HCT116 (cell line): Measurements from ENCODE around the gene APBA1. TPM values are rescaled to one million over a fixed set of nuclear protein-coding genes. Genes with fewer than 3 reads are reported as not detected.

Experiments
- ATAC-seq: fragments of 200-7000 bp; cut with Tn5 transposase; 2 replicates; pipeline ENCODE4 v1.9.1; 2020; ENCODE audit warnings: mild to moderate bottlenecking, moderate library complexity
- BruUV-seq: library from RNA; stranded (reverse); fragments of 400-500 nt; replicated peaks from 2 replicates; lab custom pipeline; 2021; lab: Mats Ljungman, UMichigan
- CTCF ChIA-PET: fragments of 300-600 bp; sonication (Branson Sonifier 250); formaldehyde crosslinking; loops from one replicate; lab custom pipeline; 2021; ENCODE audit warnings: antibody characterized with exemption; lab: Charles Lee
- POLR2A ChIA-PET: fragments of 300-600, 350-600 bp; sonication (Branson Sonifier 250); formaldehyde crosslinking; loops from one replicate; lab custom pipeline; 2021; ENCODE audit warnings: antibody characterized with exemption; lab: Charles Lee
- RAD21 ChIA-PET, 2 experiments: fragments of 300-600 bp; sonication (Branson Sonifier 250); formaldehyde crosslinking; loops; one replicate each; lab custom pipeline; 2023; ENCODE audit warnings: low total read pairs in 2 of 2; ENCODE audit not compliant: uncharacterized antibody in 2 of 2, unreplicated experiment in 2 of 2, low non-redundant PET in 1 of 2; lab: Charles Lee
- DNase-seq: peaks from one replicate; pipeline ENCODE4 v3.0.0-alpha.2; 2010; ENCODE audit warnings: low read depth, low spot score
- H2AFZ ChIP-seq: fragments of 200-600 bp; shearing (Covaris generic), sonication (generic); 2 replicates; pipeline ENCODE4 v1.6.1; 2017; ENCODE audit warnings: low read depth, mixed run types, mixed read lengths, antibody characterized with exemption, low read length; ENCODE audit not compliant: poor library complexity, severe bottlenecking
- H3K27ac ChIP-seq: 2 replicates; pipeline ENCODE4 v1.5.1; 2012; ENCODE audit warnings: low read depth, low read length
- H3K27me3 ChIP-seq: fragments of 200-600 bp; sonication (generic); 2 replicates; pipeline ENCODE4 v1.6.1; 2016; ENCODE audit warnings: mixed run types, low read length, mixed read lengths; ENCODE audit not compliant: insufficient read depth
- H3K36me3 ChIP-seq, 2 experiments: fragments of 200-500 bp in 1 of 2; fragments of 200-600 bp in 1 of 2; sonication (Bioruptor generic) in 1 of 2; sonication (generic) in 1 of 2; 2 replicates each; pipeline versions ENCODE4 v1.5.1 to v1.6.1; 2014 to 2016; ENCODE audit warnings: low read length in 2 of 2, inconsistent platforms in 1 of 2, mixed read lengths in 1 of 2, mixed run types in 1 of 2; ENCODE audit not compliant: insufficient read depth in 2 of 2, control insufficient read depth in 1 of 2
- H3K4me1 ChIP-seq, 2 experiments: fragments of 200-600 bp in 1 of 2; sonication (generic) in 1 of 2; 2 replicates each; pipeline versions ENCODE4 v1.5.1 to v1.6.1; 2012 to 2017; ENCODE audit warnings: low read length in 2 of 2, inconsistent platforms in 1 of 2, mild to moderate bottlenecking in 1 of 2, mixed read lengths in 1 of 2, mixed run types in 1 of 2, moderate library complexity in 1 of 2; ENCODE audit not compliant: insufficient read depth in 2 of 2, control insufficient read depth in 1 of 2
- H3K4me2 ChIP-seq: fragments of 200-600 bp; sonication (generic); 2 replicates; pipeline ENCODE4 v1.6.1; 2017; ENCODE audit warnings: mixed run types, low read length, mixed read lengths
- H3K4me3 ChIP-seq, 2 experiments: fragments of 200-600 bp in 1 of 2; sonication (generic) in 1 of 2; replicated peaks in 1 of 2; 2 replicates each; pipeline ENCODE4 v1.5.1; 2011 to 2016; ENCODE audit warnings: low read length in 2 of 2, control low read depth in 1 of 2, low read depth in 1 of 2, mild to moderate bottlenecking in 1 of 2, mixed read lengths in 1 of 2, mixed run types in 1 of 2
- H3K79me2 ChIP-seq: fragments of 200-600 bp; sonication (generic); 2 replicates; pipeline ENCODE4 v1.6.1; 2017; ENCODE audit warnings: mild to moderate bottlenecking, mixed run types, low read length, moderate library complexity, mixed read lengths; ENCODE audit not compliant: insufficient read depth
- H3K9ac ChIP-seq: fragments of 200-600 bp; sonication (generic); 2 replicates; pipeline ENCODE4 v1.6.1; 2016; ENCODE audit warnings: low read length, mixed read lengths
- H3K9me2 ChIP-seq: fragments of 200-600 bp; sonication (generic), shearing (Covaris generic); 2 replicates; pipeline ENCODE4 v1.6.1; 2017; ENCODE audit warnings: mixed run types, mild to moderate bottlenecking, moderate library complexity; ENCODE audit not compliant: insufficient read depth
- H3K9me3 ChIP-seq, 2 experiments: fragments of 200-500 bp in 1 of 2; fragments of 200-600 bp in 1 of 2; sonication (Bioruptor generic) in 1 of 2; sonication (generic) in 1 of 2; 2 replicates each; pipeline ENCODE4 v1.6.1; 2014 to 2017; ENCODE audit warnings: low read length in 2 of 2, mixed read lengths in 2 of 2, inconsistent platforms in 1 of 2, low read depth in 1 of 2, mild to moderate bottlenecking in 1 of 2, mixed run types in 1 of 2, moderate library complexity in 1 of 2; ENCODE audit not compliant: control insufficient read depth in 1 of 2, insufficient read depth in 1 of 2
- H4K20me1 ChIP-seq: fragments of 200-600 bp; sonication (generic), shearing (Covaris generic); 2 replicates; pipeline ENCODE4 v1.6.1; 2017; ENCODE audit warnings: mixed run types, mild to moderate bottlenecking, moderate library complexity; ENCODE audit not compliant: insufficient read depth
- CBX3 ChIP-seq: IDR thresholded peaks from 2 replicates; pipeline ENCODE4 v1.6.1; 2012; ENCODE audit warnings: low read depth
- CEBPB ChIP-seq: IDR thresholded peaks from 2 replicates; pipeline ENCODE4 v1.6.1; 2012; ENCODE audit warnings: low read depth
- EGR1 ChIP-seq: IDR thresholded peaks from 2 replicates; pipeline ENCODE4 v1.6.1; 2012; ENCODE audit warnings: low read depth
- ELF1 ChIP-seq: IDR thresholded peaks from 2 replicates; pipeline ENCODE4 v1.6.1; 2012; ENCODE audit warnings: low read depth, borderline replicate concordance
- EZH2 ChIP-seq: fragments of 200-600 bp; sonication (generic); IDR thresholded peaks from 2 replicates; pipeline ENCODE4 v1.6.1; 2017; ENCODE audit warnings: antibody characterized with exemption, mixed run types
- EZH2phosphoT487 ChIP-seq: fragments of 200-600 bp; IDR thresholded peaks from 2 replicates; pipeline ENCODE4 v1.6.1; 2018; ENCODE audit warnings: antibody characterized with exemption, borderline replicate concordance
- FOSL1 ChIP-seq: IDR thresholded peaks from 2 replicates; pipeline ENCODE4 v1.6.1; 2012; ENCODE audit warnings: low read depth
- JUND ChIP-seq: IDR thresholded peaks from 2 replicates; pipeline ENCODE4 v1.6.1; 2012
- POLR2A ChIP-seq: IDR thresholded peaks from 2 replicates; pipeline ENCODE4 v1.7.0; 2011; ENCODE audit warnings: borderline replicate concordance; ENCODE audit not compliant: insufficient read depth, insufficient read length; ENCODE audit errors: extremely low read depth
- RAD21 ChIP-seq: IDR thresholded peaks from 2 replicates; pipeline ENCODE4 v1.6.1; 2012; ENCODE audit warnings: low read depth, mild to moderate bottlenecking
- SIN3A ChIP-seq: IDR thresholded peaks from 2 replicates; pipeline ENCODE4 v1.6.1; 2012; ENCODE audit warnings: low read depth
- SRF ChIP-seq: IDR thresholded peaks from 2 replicates; pipeline ENCODE4 v1.6.1; 2012; ENCODE audit warnings: low read depth
- TCF7L2 ChIP-seq: IDR thresholded peaks from 2 replicates; pipeline ENCODE4 v1.7.0; 2011; ENCODE audit warnings: borderline replicate concordance, inconsistent platforms; ENCODE audit not compliant: insufficient read depth, insufficient read length; ENCODE audit errors: extremely low read depth
- YY1 ChIP-seq: IDR thresholded peaks from 2 replicates; pipeline ENCODE4 v1.6.1; 2011; ENCODE audit warnings: low read length, low read depth, moderate library complexity, mild to moderate bottlenecking; ENCODE audit not compliant: insufficient replicate concordance; ENCODE audit errors: extremely low read depth
- ZFX ChIP-seq: fragments of 450-650 bp; IDR thresholded peaks from 2 replicates; pipeline ENCODE4 v1.6.1; 2017
- ZNF274 ChIP-seq: fragments of 200-500 bp; sonication (Bioruptor generic); IDR thresholded peaks from 2 replicates; pipeline ENCODE4 v1.6.1; 2014; ENCODE audit warnings: mild to moderate bottlenecking, low read depth, low read length, inconsistent platforms
- intact Hi-C: fragments of 100-400 bp; cut with micrococcal nuclease; formaldehyde crosslinking; loops from 2 replicates; pipeline ENCODE4 v1.10.0; 2022
- total RNA-seq: library from RNA; stranded (reverse); gene quantifications from one replicate; pipeline ENCODE4 v1.2.1, GENCODE V29; 2021; ENCODE audit not compliant: unreplicated experiment
- TF ChIP-seq, protein P1 (sequence below): IDR thresholded peaks from 2 replicates; pipeline ENCODE4 v1.6.1; 2012; ENCODE audit warnings: low read depth
- TF ChIP-seq, protein P2 (sequence below): IDR thresholded peaks from 2 replicates; pipeline ENCODE4 v1.6.1; 2012
- TF ChIP-seq, protein P3 (sequence below): IDR thresholded peaks from 2 replicates; pipeline ENCODE4 v1.6.1; 2012

The APBA1 gene
- total RNA-seq, 1 experiment from 2014 or later, result 0.20 TPM

DNA sequence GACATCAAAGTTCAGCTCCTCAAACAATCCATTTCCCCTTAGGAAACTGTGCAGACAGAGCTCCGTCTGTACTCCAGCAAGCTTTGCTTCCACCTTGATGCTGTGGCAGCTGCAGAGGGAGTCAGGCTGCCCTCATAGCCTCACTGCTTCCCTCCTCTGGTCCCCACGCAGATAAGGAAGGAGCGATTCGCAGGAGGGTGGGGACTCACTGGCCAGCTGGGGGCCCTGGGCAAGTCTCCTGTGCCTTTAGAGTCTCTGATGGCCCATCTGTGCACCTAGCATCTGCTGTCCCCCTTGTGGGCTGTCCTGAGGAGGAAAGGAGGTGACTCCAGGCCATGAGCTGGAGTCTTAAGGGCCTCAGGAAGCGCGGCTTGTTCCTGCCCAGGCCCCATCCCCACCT lies 225.7 kb downstream of the APBA1 start (continued):
- no peak for TF ChIP-seq EZH2phosphoT487
- no peak for TF ChIP-seq RAD21
- no peak for TF ChIP-seq ZNF274

DNA sequence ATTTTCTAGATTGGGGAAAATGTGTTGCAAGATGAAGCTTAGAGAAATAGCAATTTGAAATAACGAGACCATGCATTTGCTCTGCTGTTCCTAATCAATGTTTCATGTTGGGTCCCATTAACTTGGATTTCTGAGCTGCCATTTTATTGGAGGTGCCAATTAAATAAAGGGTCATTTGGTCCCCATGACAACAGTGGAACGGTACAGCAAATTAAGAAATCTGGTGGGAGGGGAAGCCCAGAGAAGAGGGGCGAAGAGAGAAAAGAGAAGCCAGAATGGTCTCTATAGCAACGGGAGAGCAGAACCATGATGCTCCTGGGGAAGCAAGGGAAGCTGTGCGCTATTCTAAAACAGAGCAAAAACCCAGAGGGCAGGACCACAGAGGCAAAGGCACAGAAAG lies 226.9 kb downstream of the APBA1 start:
- Histone ChIP-seq H3K4me3 (no peak overlapping the region), H3K4me1 (no peaks in the 10 kb centered on the region)

More for the DNA sequence above, 226.9 kb downstream of the APBA1 start:
- peaks cover 34% of the 10 kb centered on the region for H3K27me3 ChIP-seq
- no peaks in the 10 kb centered on the region for H4K20me1 ChIP-seq
- no peaks in the 10 kb centered on the region for H3K9me2 ChIP-seq
- DNase-seq, result no peak
- H3K36me3 ChIP-seq, result no peaks in the 10 kb centered on the region
- no peak overlapping the region for H3K9ac ChIP-seq
- no peak for ATAC-seq
- TF ChIP-seq, protein P1, sequence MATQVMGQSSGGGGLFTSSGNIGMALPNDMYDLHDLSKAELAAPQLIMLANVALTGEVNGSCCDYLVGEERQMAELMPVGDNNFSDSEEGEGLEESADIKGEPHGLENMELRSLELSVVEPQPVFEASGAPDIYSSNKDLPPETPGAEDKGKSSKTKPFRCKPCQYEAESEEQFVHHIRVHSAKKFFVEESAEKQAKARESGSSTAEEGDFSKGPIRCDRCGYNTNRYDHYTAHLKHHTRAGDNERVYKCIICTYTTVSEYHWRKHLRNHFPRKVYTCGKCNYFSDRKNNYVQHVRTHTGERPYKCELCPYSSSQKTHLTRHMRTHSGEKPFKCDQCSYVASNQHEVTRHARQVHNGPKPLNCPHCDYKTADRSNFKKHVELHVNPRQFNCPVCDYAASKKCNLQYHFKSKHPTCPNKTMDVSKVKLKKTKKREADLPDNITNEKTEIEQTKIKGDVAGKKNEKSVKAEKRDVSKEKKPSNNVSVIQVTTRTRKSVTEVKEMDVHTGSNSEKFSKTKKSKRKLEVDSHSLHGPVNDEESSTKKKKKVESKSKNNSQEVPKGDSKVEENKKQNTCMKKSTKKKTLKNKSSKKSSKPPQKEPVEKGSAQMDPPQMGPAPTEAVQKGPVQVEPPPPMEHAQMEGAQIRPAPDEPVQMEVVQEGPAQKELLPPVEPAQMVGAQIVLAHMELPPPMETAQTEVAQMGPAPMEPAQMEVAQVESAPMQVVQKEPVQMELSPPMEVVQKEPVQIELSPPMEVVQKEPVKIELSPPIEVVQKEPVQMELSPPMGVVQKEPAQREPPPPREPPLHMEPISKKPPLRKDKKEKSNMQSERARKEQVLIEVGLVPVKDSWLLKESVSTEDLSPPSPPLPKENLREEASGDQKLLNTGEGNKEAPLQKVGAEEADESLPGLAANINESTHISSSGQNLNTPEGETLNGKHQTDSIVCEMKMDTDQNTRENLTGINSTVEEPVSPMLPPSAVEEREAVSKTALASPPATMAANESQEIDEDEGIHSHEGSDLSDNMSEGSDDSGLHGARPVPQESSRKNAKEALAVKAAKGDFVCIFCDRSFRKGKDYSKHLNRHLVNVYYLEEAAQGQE, result no peak
- TF ChIP-seq, protein P2, sequence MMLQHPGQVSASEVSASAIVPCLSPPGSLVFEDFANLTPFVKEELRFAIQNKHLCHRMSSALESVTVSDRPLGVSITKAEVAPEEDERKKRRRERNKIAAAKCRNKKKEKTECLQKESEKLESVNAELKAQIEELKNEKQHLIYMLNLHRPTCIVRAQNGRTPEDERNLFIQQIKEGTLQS, result no peak
- TF ChIP-seq RAD21 (no peak), FOSL1 (no peak), ELF1 (no peak), CEBPB (no peak), SRF (no peak), POLR2A (no peak), ZNF274 (no peak), EZH2 (no peak), CBX3 (no peak), EGR1 (no peak), SIN3A (no peak), ZFX (no peak), YY1 (no peak), JUND (no peak), TCF7L2 (no peak)
- TF ChIP-seq, protein P3, sequence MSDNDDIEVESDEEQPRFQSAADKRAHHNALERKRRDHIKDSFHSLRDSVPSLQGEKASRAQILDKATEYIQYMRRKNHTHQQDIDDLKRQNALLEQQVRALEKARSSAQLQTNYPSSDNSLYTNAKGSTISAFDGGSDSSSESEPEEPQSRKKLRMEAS, result no peak
- H3K4me2 ChIP-seq, result no peak overlapping the region
- ChIA-PET POLR2A (no interaction called here), RAD21 (no interaction called here), CTCF (no interaction called here)
- H3K9me3 ChIP-seq, result no peaks in the 10 kb centered on the region
- no peak overlapping the region for H2AFZ ChIP-seq
- no peak overlapping the region for H3K27ac ChIP-seq
- no peaks in the 10 kb centered on the region for H3K79me2 ChIP-seq
- intact Hi-C loops, result no loop called here
- BruUV-seq, result no TSS peak
